NCI-H345 (cell line): Measurements from ENCODE around the gene FTH1.

Experiments
- DNase-seq: peaks from one replicate; lab custom pipeline; 2025; lab: John Stamatoyannopoulos, UW

Gene FTH1

GRCh38 chr11:61916737-61917333, 50.6 kb downstream of the FTH1 start:
- no peak for DNase-seq

DNA sequence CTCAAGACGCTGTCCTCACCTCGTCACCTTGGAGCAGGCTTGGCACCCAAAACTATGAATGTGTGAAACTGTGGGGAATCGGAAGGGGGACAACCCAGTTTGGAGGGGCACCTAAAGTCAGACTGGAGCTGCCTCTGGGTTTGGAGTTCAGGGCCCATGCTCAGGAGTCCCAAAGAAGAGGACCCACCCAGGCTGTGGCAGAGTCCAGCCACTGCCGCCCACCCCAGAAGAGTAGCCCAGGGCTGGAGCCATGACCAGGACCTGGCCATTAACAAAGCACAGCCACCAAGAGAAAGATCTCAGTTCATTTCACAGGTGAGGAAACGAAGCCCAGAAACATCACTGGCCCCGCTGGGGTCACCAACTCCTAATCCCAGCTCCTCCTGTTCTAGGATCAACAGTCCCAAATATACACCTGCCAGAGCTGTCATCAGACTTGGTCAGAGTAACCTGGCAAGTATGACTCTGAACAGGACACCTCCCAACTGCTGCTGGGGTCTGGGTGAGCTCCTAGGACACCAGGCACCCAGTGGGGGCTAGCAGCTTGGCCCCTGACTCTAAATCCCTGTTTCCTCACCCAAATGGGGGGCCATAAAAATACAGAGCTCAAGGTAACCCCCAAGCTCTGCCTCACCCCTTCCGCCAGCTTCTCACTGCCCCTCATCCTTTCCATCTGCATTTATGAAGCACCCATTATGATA, 52.8 kb downstream of the FTH1 start:
- no peak for DNase-seq
